HEK293T (cell line): Measurements from ENCODE around the gene HTRA1.
A peak's percentile ranks its signal among the peaks of the same experiment; 100 is the strongest.

Source experiments
- CTCF ChIA-PET: fragments of 350-600 bp; formaldehyde crosslinking; extraction: SDS; loops from one replicate; lab custom pipeline; 2021; ENCODE audit warnings: antibody characterized with exemption, inconsistent platforms; lab: Yijun Ruan, JAX
- POLR2A ChIA-PET: fragments of 350-600 bp; formaldehyde crosslinking; extraction: SDS; loops from one replicate; lab custom pipeline; 2020; ENCODE audit warnings: antibody characterized with exemption, inconsistent platforms; lab: Yijun Ruan, JAX
- DNase-seq: peaks from one replicate; pipeline ENCODE4 v3.0.0; 2012; ENCODE audit warnings: mixed read lengths; ENCODE audit errors: extremely low spot score
- ARNT ChIP-seq: fragments of 450-650 bp; IDR thresholded peaks from 2 replicates; pipeline ENCODE4 v1.6.1; 2017; ENCODE audit warnings: mild to moderate bottlenecking
- BHLHE40 ChIP-seq: fragments of 450-650 bp; IDR thresholded peaks from 2 replicates; pipeline ENCODE4 v1.6.1; 2016; ENCODE audit warnings: mild to moderate bottlenecking, moderate library complexity, borderline replicate concordance
- CTBP1 ChIP-seq: fragments of 450-650 bp; IDR thresholded peaks from 2 replicates; pipeline ENCODE4 v1.6.1; 2016; ENCODE audit warnings: borderline replicate concordance
- ELF4 ChIP-seq: fragments of 450-650 bp; IDR thresholded peaks from 2 replicates; pipeline ENCODE4 v1.6.1; 2017; ENCODE audit warnings: antibody characterized with exemption
- FOXA1 ChIP-seq: fragments of 450-650 bp; IDR thresholded peaks from 2 replicates; pipeline ENCODE4 v1.6.1; 2016; ENCODE audit warnings: mild to moderate bottlenecking
- FOXK2 ChIP-seq: fragments of 450-650 bp; IDR thresholded peaks from 2 replicates; pipeline ENCODE4 v1.6.1; 2016; ENCODE audit warnings: mild to moderate bottlenecking
- FOXM1 ChIP-seq: fragments of 450-650 bp; IDR thresholded peaks from 2 replicates; pipeline ENCODE4 v1.6.1; 2017; ENCODE audit warnings: mild to moderate bottlenecking, borderline replicate concordance
- HDGF ChIP-seq: fragments of 450-650 bp; IDR thresholded peaks from 2 replicates; pipeline ENCODE4 v1.6.1; 2017; ENCODE audit warnings: antibody characterized with exemption, borderline replicate concordance
- L3MBTL2 ChIP-seq: fragments of 450-650 bp; conservative IDR thresholded peaks from 2 replicates; pipeline ENCODE4 v1.6.1; 2016; ENCODE audit warnings: mild to moderate bottlenecking
- LEF1 ChIP-seq: fragments of 450-650 bp; IDR thresholded peaks from 2 replicates; pipeline ENCODE4 v1.6.1; 2017; ENCODE audit warnings: mild to moderate bottlenecking, borderline replicate concordance
- NFRKB ChIP-seq: fragments of 450-650 bp; IDR thresholded peaks from 2 replicates; pipeline ENCODE4 v1.6.1; 2016; ENCODE audit warnings: mild to moderate bottlenecking, moderate library complexity
- PKNOX1 ChIP-seq: fragments of 450-650 bp; IDR thresholded peaks from 2 replicates; pipeline ENCODE4 v1.6.1; 2016
- SP1 ChIP-seq: fragments of 450-650 bp; IDR thresholded peaks from 2 replicates; pipeline ENCODE4 v1.6.1; 2017
- SUZ12 ChIP-seq: fragments of 450-650 bp; IDR thresholded peaks from 2 replicates; pipeline ENCODE4 v1.6.1; 2016; ENCODE audit warnings: mild to moderate bottlenecking
- TARDBP ChIP-seq: fragments of 450-650 bp; IDR thresholded peaks from 2 replicates; pipeline ENCODE4 v1.6.1; 2016
- ZNF384 ChIP-seq: fragments of 450-650 bp; IDR thresholded peaks from 2 replicates; pipeline ENCODE4 v1.6.1; 2016

Gene HTRA1

GRCh38 chr10:122481296-122482056 lies 20.1 kb downstream of the HTRA1 start:
- CTCF ChIA-PET = no interaction called here
- no peak for TF ChIP-seq SP1
- no peak for TF ChIP-seq ARNT
- TF ChIP-seq CTBP1 = no peak
- TF ChIP-seq FOXK2 = no peak
- no peak for TF ChIP-seq ELF4
- POLR2A ChIA-PET = no interaction called here
- DNase-seq = no peak

GRCh38 chr10:122484276-122485060 lies 23.1 kb downstream of the HTRA1 start:
- CTCF ChIA-PET = no interaction called here
- POLR2A ChIA-PET = no interaction called here
- TF ChIP-seq HDGF (no peak), ARNT (no peak), L3MBTL2 (no peak), NFRKB (no peak), LEF1 (no peak), FOXK2 (no peak), PKNOX1 (no peak), ELF4 (no peak), BHLHE40 (no peak), CTBP1 (no peak), TARDBP (no peak), SP1 (no peak)
- no peak for DNase-seq

GRCh38 chr10:122485670-122486069 lies 24.3 kb downstream of the HTRA1 start:
- no peak for DNase-seq
- ChIA-PET POLR2A (no interaction called here), CTCF (no interaction called here)
- TF ChIP-seq PKNOX1 (no peak), CTBP1 (no peak), ARNT (no peak), NFRKB (no peak), FOXA1 (no peak), FOXK2 (no peak), SP1 (no peak), TARDBP (no peak), SUZ12 (no peak), ZNF384 (no peak), FOXM1 (no peak), BHLHE40 (no peak), ELF4 (no peak), LEF1 (no peak), HDGF (no peak), L3MBTL2 (no peak)

- ChIA-PET POLR2A (no interaction called here), CTCF (no interaction called here)
- TF ChIP-seq HDGF (no peak), LEF1 (no peak), ARNT (no peak), BHLHE40 (no peak), NFRKB (no peak), L3MBTL2 (no peak), TARDBP (no peak), SUZ12 (no peak), PKNOX1 (no peak), SP1 (no peak), FOXM1 (no peak), ZNF384 (no peak), FOXA1 (no peak), CTBP1 (no peak), ELF4 (no peak), FOXK2 (no peak)
- DNase-seq = no peak
These were observed 25.2 kb downstream of the HTRA1 start for GRCh38 chr10:122486406-122487080.

- DNase-seq = peak; percentile 69
- ChIA-PET CTCF (no interaction called here), POLR2A (interaction anchor here (0.7 kb wide), 1 partner anchor 85 kb away, joined by 3 read pairs; no protein-coding TSS in a partner anchor)
- TF ChIP-seq LEF1 = no peak
- no peak for TF ChIP-seq SUZ12
- no peak for TF ChIP-seq FOXK2
- TF ChIP-seq NFRKB = no peak
- no peak for TF ChIP-seq FOXA1
- TF ChIP-seq ELF4 = no peak
- TF ChIP-seq PKNOX1 = peak; percentile 30; the same call in 1 of the 2 replicates
- TF ChIP-seq HDGF = no peak
- no peak for TF ChIP-seq ARNT
- peak; percentile 74 for TF ChIP-seq L3MBTL2
- no peak for TF ChIP-seq BHLHE40
These were observed 25.9 kb downstream of the HTRA1 start for GRCh38 chr10:122487174-122487765.
